GM19023 (cell line): ENCODE measurements around the gene LRP1.

Source experiments
- ATAC-seq: cut with Tn5 transposase; IDR thresholded peaks from one replicate; pipeline ENCODE4 v1.9.1; 2021; ENCODE audit warnings: mild to moderate bottlenecking, moderate library complexity; ENCODE audit not compliant: unreplicated experiment

LRP1 gene

GRCh38 chr12:57219993-57220754 is 91.9 kb downstream of the LRP1 start:
- no peak for ATAC-seq

GRCh38 chr12:57220770-57221168 is 92.5 kb downstream of the LRP1 start:
- ATAC-seq = no peak

- ATAC-seq = no peak
These were observed 93.1 kb downstream of the LRP1 start for GRCh38 chr12:57221169-57221917.

GRCh38 chr12:57222286-57223190 is 94.3 kb downstream of the LRP1 start:
- no peak for ATAC-seq

- ATAC-seq = no peak
These were observed 95.2 kb downstream of the LRP1 start for GRCh38 chr12:57223191-57224165.

GRCh38 chr12:57224278-57224972 is 96.1 kb downstream of the LRP1 start:
- no peak for ATAC-seq

- ATAC-seq = no peak
These were observed 96.8 kb downstream of the LRP1 start for GRCh38 chr12:57224973-57225679.

- ATAC-seq = no peak
These were observed 97.5 kb downstream of the LRP1 start for GRCh38 chr12:57225680-57226210.

GRCh38 chr12:57226588-57227314 is 98.5 kb downstream of the LRP1 start:
- ATAC-seq = no peak

GRCh38 chr12:57227315-57228115 is 99.2 kb downstream of the LRP1 start:
- no peak for ATAC-seq

- ATAC-seq = peak; percentile 6
These were observed 100.9 kb downstream of the LRP1 start for GRCh38 chr12:57229046-57229633.

- peak; percentile 56 for ATAC-seq
These were observed 101.5 kb downstream of the LRP1 start, which contains the start of gene SHMT2 for GRCh38 chr12:57229634-57230380. Gene SHMT2, plus strand, starts transcription at chr12:57229711. Its CDS starts 68 bp downstream, at chr12:57229779.

GRCh38 chr12:57230381-57231155 is 102.3 kb downstream of the LRP1 start:
- ATAC-seq = no peak

- no peak for ATAC-seq
These were observed 103.2 kb downstream of the LRP1 start for GRCh38 chr12:57231276-57232021.
